ENCODE measurements around the gene RARRES1. TPM values are rescaled to one million over a fixed set of nuclear protein-coding genes. Genes with fewer than 3 reads are reported as not detected.

The RARRES1 gene
- polyA plus RNA-seq, 2 of the 4 experiments (the other 2 are of a cell fraction): 10.9 to 33.4 TPM

GRCh38 chr3:158733656-158734055 is 1.4 kb upstream of the RARRES1 start:
- no peak for TF ChIP-seq RAD21 (conservative IDR thresholded peaks at IDR 0.05 in 1 of 2, IDR thresholded peaks at IDR 0.05 in 1 of 2)
- no peak for TF ChIP-seq GATA3 (IDR thresholded peaks at IDR 0.05; ENCODE audit: borderline replicate concordance)
- TF ChIP-seq ZFP36 (IDR thresholded peaks at IDR 0.05; ENCODE audit: borderline replicate concordance, partially characterized antibody): no peak
- TF ChIP-seq HOXA7 (CRISPR knock-in tag; IDR thresholded peaks at IDR 0.05): no peak
- ChIA-PET POLR2A (interaction anchor here (1.4 kb wide), 1 partner anchor 56 kb away, joined by 3 read pairs; no protein-coding TSS in a partner anchor), CTCF (no interaction called here)
- Histone ChIP-seq H3K4me1 (peaks cover 17% of the 10 kb centered on the region), H3K4me3 (no peak overlapping the region), H3K9me3 (peaks cover 12% of the 10 kb centered on the region), H3K27ac (peak overlapping the region in 1 of 2 experiments; percentile 92; a peak in 1 of 6 replicates), H3K4me2 (no peak overlapping the region)
- FAIRE-seq (no peak), ATAC-seq (no peak), DNase-seq (ENCODE audit: low read depth in 1 of 2, low spot score in 1 of 2) (no peak)
- 82% methylated on average over 3 of the region's 3 CpGs for WGBS (ENCODE audit: missing lambda C conversion rate)

GRCh38 chr3:158732856-158733200 is 571 bp upstream of the RARRES1 start:
- ATAC-seq (peak; percentile 15 to 35; a peak in 4 of 6 replicates), FAIRE-seq (no peak), DNase-seq (ENCODE audit: low read depth in 1 of 2, low spot score in 1 of 2) (no peak)
- Histone ChIP-seq H3K9me3 (peaks cover 12% of the 10 kb centered on the region), H3K4me2 (peak overlapping the region; percentile 75), H3K4me1 (peaks cover 22% of the 10 kb centered on the region), H3K27ac (peak overlapping the region; percentile 85 to 92), H3K4me3 (peak overlapping the region; percentile 72)
- 82% methylated on average over 15 of the region's 15 CpGs for WGBS (ENCODE audit: missing lambda C conversion rate)
- CTCF ChIA-PET: interaction anchor here (0.9 to 11.7 kb wide), 2 partner anchors 58 to 89 kb away, joined by 4 to 202 read pairs; no protein-coding TSS in a partner anchor
- TF ChIP-seq ESRRA (IDR thresholded peaks at IDR 0.05; ENCODE audit: borderline replicate concordance, low read length): no peak
- TF ChIP-seq EHF (CRISPR knock-in tag; IDR thresholded peaks at IDR 0.05): no peak
- TF ChIP-seq NFE2L2 (conservative IDR thresholded peaks at IDR 0.05; ENCODE audit: low read length): no peak
- no peak for TF ChIP-seq ZFP36 (IDR thresholded peaks at IDR 0.05; ENCODE audit: borderline replicate concordance, partially characterized antibody)
- no peak for TF ChIP-seq HOXB5 (CRISPR knock-in tag; IDR thresholded peaks at IDR 0.05)
- TF ChIP-seq RFX5 (IDR thresholded peaks at IDR 0.05): no peak
- no peak for TF ChIP-seq EP300 (IDR thresholded peaks at IDR 0.05)
- no peak for TF ChIP-seq ATOH8 (CRISPR knock-in tag; IDR thresholded peaks at IDR 0.05; ENCODE audit: low read depth)
- TF ChIP-seq RARB (CRISPR knock-in tag; IDR thresholded peaks at IDR 0.05): no peak
- no peak for TF ChIP-seq GATA3 (IDR thresholded peaks at IDR 0.05; ENCODE audit: borderline replicate concordance)
- TF ChIP-seq SREBF2 (IDR thresholded peaks at IDR 0.05): no peak
- POLR2A ChIA-PET: interaction anchor here (1.4 kb wide), 1 partner anchor 57 kb away, joined by 3 read pairs; no protein-coding TSS in a partner anchor

GRCh38 chr3:158731486-158731885 is 771 bp downstream of the RARRES1 start:
- H3K4me2 ChIP-seq: peak overlapping the region; percentile 75
- H3K27ac ChIP-seq: peak overlapping the region; percentile 85 to 92
- WGBS (ENCODE audit: missing lambda C conversion rate): 88% methylated on average over 14 of the region's 14 CpGs
- peaks cover 34% of the 10 kb centered on the region for H3K4me1 ChIP-seq
- ChIA-PET POLR2A (no interaction called here), CTCF (interaction anchor here (0.6 to 11.7 kb wide), 3 partner anchors 30 to 72 kb away, joined by 3 to 202 read pairs (median 3); no protein-coding TSS in a partner anchor)
- DNase-seq (ENCODE audit: low read depth in 1 of 2, low spot score in 1 of 2) (no peak), FAIRE-seq (no peak), ATAC-seq (no peak)
- peak overlapping the region; percentile 72 for H3K4me3 ChIP-seq
- peaks cover 12% of the 10 kb centered on the region for H3K9me3 ChIP-seq
- TF ChIP-seq KDM1A (IDR thresholded peaks at IDR 0.05; ENCODE audit: low read depth) (no peak), ZFP36 (IDR thresholded peaks at IDR 0.05; ENCODE audit: borderline replicate concordance, partially characterized antibody) (no peak), ATOH8 (CRISPR knock-in tag; IDR thresholded peaks at IDR 0.05; ENCODE audit: low read depth) (no peak), EHF (CRISPR knock-in tag; IDR thresholded peaks at IDR 0.05) (no peak), MAZ (IDR thresholded peaks at IDR 0.05; ENCODE audit: borderline replicate concordance, low read depth, low read length) (no peak), FOSB (CRISPR knock-in tag; IDR thresholded peaks at IDR 0.05) (no peak), ELK1 (IDR thresholded peaks at IDR 0.05; ENCODE audit: low read depth, low read length) (no peak), RFX5 (IDR thresholded peaks at IDR 0.05) (no peak), ZSCAN20 (CRISPR knock-in tag; IDR thresholded peaks at IDR 0.05) (no peak), EP300 (IDR thresholded peaks at IDR 0.05) (no peak), HEYL (CRISPR knock-in tag; IDR thresholded peaks at IDR 0.05) (no peak)
